Left ventricle myocardium inferior (tissue), 1 donor: ENCODE data around the gene KLHDC9. TPM values are rescaled to one million over a fixed set of nuclear protein-coding genes. Genes with fewer than 3 reads are reported as not detected.

Source experiments
- DNase-seq: peaks from one replicate; pipeline ENCODE4 v3.0.0-alpha.2; 2020
- H3K27ac ChIP-seq: fragments of 200-600 bp; replicated peaks from 2 replicates; pipeline ENCODE4 v1.8.0; 2021
- H3K27me3 ChIP-seq: fragments of 200-600 bp; 2 replicates; pipeline ENCODE4 v1.8.0; 2021; ENCODE audit warnings: low read depth
- H3K36me3 ChIP-seq: fragments of 200-600 bp; 2 replicates; pipeline ENCODE4 v1.8.0; 2021
- H3K4me1 ChIP-seq: fragments of 200-600 bp; 2 replicates; pipeline ENCODE4 v1.8.0; 2021
- H3K4me3 ChIP-seq: fragments of 200-600 bp; 2 replicates; pipeline ENCODE4 v1.8.0; 2021; ENCODE audit warnings: mild to moderate bottlenecking, moderate library complexity
- H3K9me3 ChIP-seq: fragments of 200-600 bp; replicated peaks from 2 replicates; pipeline ENCODE4 v1.8.0; 2021
- CTCF ChIP-seq: fragments of 200-600 bp; IDR thresholded peaks from 2 replicates; pipeline ENCODE4 v1.8.0; 2021; ENCODE audit warnings: antibody characterized with exemption, mild to moderate bottlenecking, borderline replicate concordance
- intact Hi-C: fragments of 100-400 bp; cut with micrococcal nuclease; formaldehyde crosslinking; loops from one replicate; pipeline ENCODE4 v1.11.0; 2022
- total RNA-seq: library from RNA; stranded (reverse); fragmentation: NEBNext Ultra II Directional; extraction: Animal tissue kit (Norgen Biotek cat#: 25700); gene quantifications from one replicate; pipeline ENCODE4 v1.2.1, GENCODE V29; 2021
- donor health status: DM: no; HTN: yes; CAD: no; lungs with severe emphysema.

The KLHDC9 gene
- total RNA-seq, 1 donor from 2014 or later, result 9.1 TPM

DNA sequence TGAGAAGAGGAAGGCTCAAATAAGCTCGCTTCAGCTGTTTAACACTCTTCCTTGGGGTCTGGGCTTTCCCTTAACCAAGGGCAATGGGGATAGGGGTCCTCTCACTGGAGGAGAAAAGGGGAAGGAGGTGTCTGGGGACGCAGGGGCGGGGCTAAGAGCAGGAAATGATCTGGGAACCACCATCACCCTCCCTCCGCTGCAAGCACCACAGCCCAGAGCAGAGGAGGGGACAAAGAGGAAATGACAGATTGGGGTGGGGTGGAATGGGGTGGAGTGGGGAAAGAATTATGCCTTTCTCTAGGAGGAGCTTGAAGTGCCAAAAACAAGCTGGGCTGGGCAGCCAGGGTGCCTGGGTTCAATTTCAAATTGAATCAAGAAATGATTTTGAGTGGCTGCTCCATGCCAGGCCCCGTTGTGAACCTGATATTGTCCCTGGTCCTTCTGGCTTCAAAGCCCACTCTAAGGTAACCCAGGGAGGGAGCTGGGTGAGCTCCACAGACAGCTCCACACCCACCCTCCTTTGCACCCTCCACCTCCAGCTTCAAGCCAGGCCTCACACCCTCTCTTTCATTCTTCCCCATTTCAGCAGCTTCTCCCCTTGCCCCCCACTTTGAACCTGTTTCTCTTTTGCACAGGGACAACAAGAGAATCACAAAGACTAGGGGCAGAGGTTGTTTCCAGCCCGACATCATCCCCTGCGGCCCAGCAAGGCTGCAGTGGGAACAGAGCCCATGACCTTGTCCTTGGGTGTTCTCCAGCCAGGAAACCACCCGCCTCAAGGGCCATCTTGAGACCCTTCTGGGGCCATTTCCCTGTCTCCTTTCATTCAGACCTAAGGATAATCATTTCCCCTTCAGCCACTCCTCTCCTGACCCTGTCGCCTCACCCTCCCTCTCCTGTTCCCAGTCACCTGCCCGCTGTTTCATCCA, 29.6 kb upstream of the KLHDC9 start:
- intact Hi-C loops, result no loop called here
- peak overlapping the region; percentile 49 for H3K4me3 ChIP-seq

GRCh38 chr1:161069241-161069640, 28.9 kb upstream of the KLHDC9 start:
- peak overlapping the region; percentile 66 for H3K27ac ChIP-seq
- intact Hi-C loops, result no loop called here
- DNase-seq, result no peak
- H3K4me3 ChIP-seq, result peak overlapping the region; percentile 49
- peaks cover 28% of the 10 kb centered on the region for H3K27me3 ChIP-seq
- no peak for TF ChIP-seq CTCF
- H3K4me1 ChIP-seq, result no peaks in the 10 kb centered on the region
- no peaks in the 10 kb centered on the region for H3K36me3 ChIP-seq
- no peaks in the 10 kb centered on the region for H3K9me3 ChIP-seq

More for the DNA sequence above, 29.6 kb upstream of the KLHDC9 start:
- Histone ChIP-seq H3K36me3 (no peaks in the 10 kb centered on the region), H3K9me3 (no peaks in the 10 kb centered on the region), H3K27me3 (peaks cover 35% of the 10 kb centered on the region), H3K27ac (peak overlapping the region; percentile 66), H3K4me1 (no peaks in the 10 kb centered on the region)
- peak; percentile 70 for DNase-seq
- TF ChIP-seq CTCF, result no peak

DNA sequence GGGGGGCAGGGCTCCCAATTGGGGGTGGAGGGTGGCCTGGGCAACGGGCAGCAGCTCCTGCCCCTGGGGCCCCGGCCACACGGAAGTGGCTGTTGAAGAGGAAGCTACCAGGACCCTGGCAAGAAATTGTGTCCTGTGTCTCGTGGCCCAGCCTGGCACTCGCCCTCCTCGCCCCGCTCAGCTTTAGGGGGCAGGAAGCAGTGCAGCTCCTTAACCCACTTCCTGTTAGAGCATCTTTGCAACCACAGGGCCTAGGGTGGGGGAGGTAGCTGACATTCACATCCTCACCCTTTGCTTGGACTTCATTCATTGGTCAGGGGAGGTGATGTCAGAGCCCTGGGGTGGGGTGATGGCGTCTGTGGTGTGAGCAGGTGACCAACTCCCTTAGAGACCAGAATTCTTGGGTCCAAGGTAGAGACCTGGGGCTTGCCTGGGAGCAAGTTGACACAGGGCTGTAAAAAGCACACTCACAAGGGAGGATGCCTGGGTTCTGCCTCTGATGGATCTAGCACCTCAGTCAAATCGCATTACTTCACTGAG, 28.4 kb upstream of the KLHDC9 start, which contains the start of gene ARHGAP30:
TSS of gene ARHGAP30 (minus strand) at position 161 of the 540 bp plus-strand sequence. CDS start 267 bp downstream, outside the sequence.
- Histone ChIP-seq H3K36me3 (no peaks in the 10 kb centered on the region), H3K4me1 (no peaks in the 10 kb centered on the region), H3K27me3 (peaks cover 22% of the 10 kb centered on the region), H3K9me3 (no peaks in the 10 kb centered on the region), H3K27ac (peak within 1 kb of the TSS; percentile 66), H3K4me3 (peak within 1 kb of the TSS; percentile 49)
- TF ChIP-seq CTCF, result no peak
- DNase-seq, result peak; percentile 62
- intact Hi-C loops, result no loop called here

DNA sequence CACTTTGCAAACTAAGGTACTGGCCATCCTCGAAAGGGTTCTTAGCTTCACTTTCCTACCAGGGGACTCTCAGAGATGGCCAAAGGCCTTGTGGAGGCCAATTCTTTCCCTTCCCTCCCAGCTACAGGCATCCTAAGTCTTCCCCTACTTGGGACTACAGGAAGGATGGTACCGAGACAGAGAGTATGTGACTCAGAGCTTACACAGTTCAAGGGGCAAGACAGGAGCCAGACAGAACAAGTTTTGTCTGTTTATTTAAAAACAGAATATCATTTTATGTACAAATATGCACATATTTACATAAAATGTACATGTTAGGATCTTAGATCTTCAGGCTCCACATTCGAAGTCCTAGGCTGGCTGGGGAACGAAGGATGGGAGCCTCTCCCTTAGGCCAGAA, 27.4 kb upstream of the KLHDC9 start:
- no peak overlapping the region for H3K27ac ChIP-seq
- intact Hi-C loops, result no loop called here

More for the DNA sequence above, 27.4 kb upstream of the KLHDC9 start:
- TF ChIP-seq CTCF, result no peak
- Histone ChIP-seq H3K4me3 (no peak overlapping the region), H3K27me3 (peaks cover 13% of the 10 kb centered on the region), H3K4me1 (no peaks in the 10 kb centered on the region), H3K9me3 (no peaks in the 10 kb centered on the region), H3K36me3 (no peaks in the 10 kb centered on the region)
- no peak for DNase-seq
